Endometrial microvascular endothelial cells (primary cell): Measurements from ENCODE around the gene CPM. TPM values are rescaled to one million over a fixed set of nuclear protein-coding genes. Genes with fewer than 3 reads are reported as not detected.

Experiments
- in situ Hi-C: cut with HindIII; loops from 2 replicates; pipeline ENCODE4 v1.10.0; 2017; ENCODE audit warnings: low sequenced_read_pairs, low pct_unique_long_range_greater_than_20kb; ENCODE audit errors: inconsistent ontology term
- total RNA-seq: library from RNA; depleted of rRNA; stranded (reverse); fragments of >200 nt; gene quantifications from one replicate; pipeline ENCODE4 v1.2.3, GENCODE V29; 2015; ENCODE audit errors: inconsistent ontology term

The CPM gene
- total RNA-seq = 4.6 TPM

- in situ Hi-C loops = no loop called here
Observed at GRCh38 chr12:68932961-68933893, at the start of gene CPM. TSS of gene CPM (minus strand) at chr12:68933171. CDS start at chr12:68932837, 334 bp downstream.

GRCh38 chr12:68981516-68981915 lies 48.5 kb upstream of the CPM start:
- in situ Hi-C loops = no loop called here

- in situ Hi-C loops = no loop called here
Observed at GRCh38 chr12:68980476-68981212, 47.7 kb upstream of the CPM start.

GRCh38 chr12:68978678-68979077 lies 45.7 kb upstream of the CPM start:
- in situ Hi-C loops = no loop called here

GRCh38 chr12:68977909-68978610 lies 45.1 kb upstream of the CPM start:
- in situ Hi-C loops = no loop called here

GRCh38 chr12:68977335-68977734 lies 44.4 kb upstream of the CPM start:
- in situ Hi-C loops = no loop called here

GRCh38 chr12:68976395-68976841 lies 43.4 kb upstream of the CPM start:
- in situ Hi-C loops = no loop called here

GRCh38 chr12:68975811-68976210 lies 42.8 kb upstream of the CPM start:
- in situ Hi-C loops = no loop called here

GRCh38 chr12:68972595-68972994 lies 39.6 kb upstream of the CPM start:
- in situ Hi-C loops = no loop called here

GRCh38 chr12:68971404-68971803 lies 38.4 kb upstream of the CPM start:
- in situ Hi-C loops = no loop called here

- in situ Hi-C loops = no loop called here
Observed at GRCh38 chr12:68970951-68971350, 38.0 kb upstream of the CPM start.

GRCh38 chr12:68970306-68970705 lies 37.3 kb upstream of the CPM start:
- in situ Hi-C loops = no loop called here

GRCh38 chr12:68967046-68967445 lies 34.1 kb upstream of the CPM start:
- in situ Hi-C loops = no loop called here

GRCh38 chr12:68963856-68964745 lies 31.1 kb upstream of the CPM start:
- in situ Hi-C loops = no loop called here

GRCh38 chr12:68962877-68963855 lies 30.2 kb upstream of the CPM start:
- in situ Hi-C loops = no loop called here

GRCh38 chr12:68959891-68960464 lies 27.0 kb upstream of the CPM start:
- in situ Hi-C loops = no loop called here
